Coronary artery (tissue), 2 donors: ENCODE results near the gene ATF7IP.

Experiments
- DNase-seq: peaks from one replicate; pipeline ENCODE4 v3.0.0-alpha.2; 2017; ENCODE audit warnings: low spot score
- H3K27ac ChIP-seq, 2 donors: fragments of 200-600 bp; sonication (generic); one replicate each; pipeline ENCODE4 v1.5.1; 2016 to 2019
- H3K4me3 ChIP-seq: fragments of 200-600 bp; sonication (generic); 2 replicates; pipeline ENCODE4 v1.5.1; 2016; ENCODE audit warnings: mild to moderate bottlenecking, moderate library complexity
- TF ChIP-seq, protein P1 (sequence below): fragments of 200-600 bp; sonication (generic); IDR thresholded peaks from one replicate; pipeline ENCODE4 v1.5.1; 2019; ENCODE audit warnings: antibody characterized with exemption

The ATF7IP gene

DNA sequence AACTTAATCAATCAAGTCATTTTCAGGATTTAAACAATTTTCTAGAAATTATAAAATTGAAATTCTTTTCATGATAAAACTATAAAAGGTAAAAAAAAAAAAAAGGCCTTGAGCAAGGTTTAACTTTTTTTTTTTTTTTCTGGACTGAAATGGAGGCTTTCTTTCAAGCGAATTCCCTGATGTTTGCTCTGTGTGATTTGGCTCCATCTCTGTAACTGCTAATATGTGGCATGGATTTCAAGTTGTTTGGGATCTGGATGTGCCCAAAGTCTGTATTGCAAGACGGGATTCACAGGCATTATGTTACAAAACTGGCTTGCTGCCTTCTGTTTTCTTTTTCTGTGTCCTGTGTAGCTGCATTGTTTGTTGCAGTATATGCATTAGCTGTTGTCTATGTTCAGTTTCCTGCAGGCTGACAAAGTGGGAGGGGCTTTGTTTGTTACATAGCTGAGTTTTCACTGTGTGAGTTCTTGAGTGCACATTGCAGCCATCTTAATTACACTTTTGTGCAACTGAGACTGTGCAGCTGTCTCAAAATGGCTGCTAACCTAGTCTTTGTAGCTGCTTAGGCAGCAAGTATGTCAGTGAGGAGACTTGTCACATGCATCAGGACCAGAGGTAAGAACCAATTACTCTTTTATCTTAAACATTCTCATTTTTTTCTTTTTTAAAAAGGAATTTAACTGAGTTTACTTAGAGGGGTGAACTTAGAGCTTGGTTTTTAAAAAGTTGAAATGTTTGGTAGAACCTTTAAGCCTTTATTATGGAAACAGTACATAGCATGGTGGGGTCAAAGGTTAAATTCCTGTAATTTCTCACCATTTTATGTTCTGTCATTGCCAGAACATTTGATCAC is 19.5 kb downstream of the ATF7IP start:
- TF ChIP-seq, protein P1, sequence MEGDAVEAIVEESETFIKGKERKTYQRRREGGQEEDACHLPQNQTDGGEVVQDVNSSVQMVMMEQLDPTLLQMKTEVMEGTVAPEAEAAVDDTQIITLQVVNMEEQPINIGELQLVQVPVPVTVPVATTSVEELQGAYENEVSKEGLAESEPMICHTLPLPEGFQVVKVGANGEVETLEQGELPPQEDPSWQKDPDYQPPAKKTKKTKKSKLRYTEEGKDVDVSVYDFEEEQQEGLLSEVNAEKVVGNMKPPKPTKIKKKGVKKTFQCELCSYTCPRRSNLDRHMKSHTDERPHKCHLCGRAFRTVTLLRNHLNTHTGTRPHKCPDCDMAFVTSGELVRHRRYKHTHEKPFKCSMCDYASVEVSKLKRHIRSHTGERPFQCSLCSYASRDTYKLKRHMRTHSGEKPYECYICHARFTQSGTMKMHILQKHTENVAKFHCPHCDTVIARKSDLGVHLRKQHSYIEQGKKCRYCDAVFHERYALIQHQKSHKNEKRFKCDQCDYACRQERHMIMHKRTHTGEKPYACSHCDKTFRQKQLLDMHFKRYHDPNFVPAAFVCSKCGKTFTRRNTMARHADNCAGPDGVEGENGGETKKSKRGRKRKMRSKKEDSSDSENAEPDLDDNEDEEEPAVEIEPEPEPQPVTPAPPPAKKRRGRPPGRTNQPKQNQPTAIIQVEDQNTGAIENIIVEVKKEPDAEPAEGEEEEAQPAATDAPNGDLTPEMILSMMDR = no peak
- peak overlapping the region; percentile 34 to 53 for H3K27ac ChIP-seq
- no peak for DNase-seq
- peak overlapping the region; percentile 42 for H3K4me3 ChIP-seq

DNA sequence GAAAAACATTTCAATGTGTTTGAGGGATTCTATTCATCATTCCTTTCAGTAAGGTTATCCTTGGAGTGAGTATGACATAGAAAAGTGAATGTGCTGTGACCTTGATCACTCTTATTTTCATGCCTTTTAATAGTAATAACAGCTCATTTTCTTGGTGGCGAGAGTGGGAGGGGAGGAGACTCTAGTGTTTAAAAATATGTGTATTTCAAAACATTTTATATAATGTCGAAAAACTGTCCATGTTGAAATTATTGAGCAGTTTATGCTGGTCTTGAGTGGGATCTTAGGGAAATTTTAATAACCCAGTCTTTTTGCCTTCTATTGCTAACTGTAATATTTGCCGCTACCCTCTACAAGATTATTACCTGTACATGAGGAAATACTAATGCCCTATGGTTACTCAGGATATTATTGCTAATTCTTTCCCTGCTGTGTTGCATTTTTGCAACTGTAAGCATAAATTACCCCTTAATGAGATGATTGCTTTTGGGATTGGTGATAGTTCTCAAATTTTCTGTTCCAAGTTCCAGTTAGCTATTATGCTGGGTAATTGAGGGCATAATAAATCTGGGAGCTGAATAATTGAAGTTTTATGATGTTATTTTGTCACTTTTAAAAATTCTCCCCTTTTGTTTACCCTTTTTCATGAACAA is 21.9 kb downstream of the ATF7IP start:
- Histone ChIP-seq H3K27ac (no peak overlapping the region), H3K4me3 (no peak overlapping the region)
- DNase-seq = no peak
- TF ChIP-seq, protein P1 = no peak

DNA sequence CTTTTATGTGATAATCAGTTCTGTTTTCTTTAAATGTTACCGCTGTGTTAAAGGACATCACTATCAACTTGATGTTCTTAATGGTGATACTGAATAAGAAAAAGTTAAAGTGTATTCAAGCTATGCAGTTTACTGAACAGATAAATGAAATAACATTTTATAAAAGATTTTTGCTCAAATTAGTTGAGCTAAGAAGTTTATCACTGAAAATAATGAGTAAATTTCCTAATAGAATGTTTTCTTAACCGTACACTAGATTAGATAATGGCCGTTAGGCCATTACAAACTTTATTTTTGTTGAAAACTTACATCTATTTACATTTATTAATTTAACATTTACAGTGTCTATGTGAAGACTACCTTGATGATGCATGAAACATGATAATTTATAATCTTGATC is 25.0 kb downstream of the ATF7IP start:
- DNase-seq = no peak
- H3K4me3 ChIP-seq = peak overlapping the region; percentile 47
- H3K27ac ChIP-seq = peak overlapping the region; percentile 1 to 65
- TF ChIP-seq, protein P1 = no peak

DNA sequence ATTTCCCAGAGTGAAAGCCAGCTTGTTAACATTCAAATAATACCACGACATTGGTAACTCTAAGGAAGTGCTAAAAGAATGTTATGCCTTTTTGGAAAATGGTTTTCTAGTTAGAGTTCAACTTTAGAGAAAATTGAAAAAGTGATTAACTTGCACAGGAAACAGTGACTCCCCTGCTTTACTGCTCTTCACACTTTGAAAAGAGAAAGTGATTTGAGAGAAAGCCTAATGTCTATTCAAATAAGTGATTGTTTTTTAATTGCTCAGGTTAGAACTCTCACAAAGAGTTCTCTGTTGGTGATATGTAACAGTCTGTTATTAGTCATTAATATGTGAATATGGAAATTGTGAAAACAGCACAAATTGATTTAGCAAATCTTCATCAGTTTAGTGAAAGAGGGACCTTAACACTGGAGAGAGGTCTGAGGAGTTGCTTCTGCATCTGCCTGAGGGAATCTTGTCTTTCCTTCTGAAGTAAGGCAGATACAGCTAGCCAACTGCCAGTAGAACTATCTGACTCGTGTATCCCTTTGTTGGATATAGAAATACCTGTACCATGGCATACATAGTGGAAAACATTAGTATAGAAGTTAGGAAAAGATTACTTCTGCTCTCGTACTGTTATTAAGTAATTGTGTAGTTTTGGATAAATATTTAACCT is 25.5 kb downstream of the ATF7IP start:
- H3K4me3 ChIP-seq = peak overlapping the region; percentile 47
- H3K27ac ChIP-seq = peak overlapping the region; percentile 1 to 65

DNA sequence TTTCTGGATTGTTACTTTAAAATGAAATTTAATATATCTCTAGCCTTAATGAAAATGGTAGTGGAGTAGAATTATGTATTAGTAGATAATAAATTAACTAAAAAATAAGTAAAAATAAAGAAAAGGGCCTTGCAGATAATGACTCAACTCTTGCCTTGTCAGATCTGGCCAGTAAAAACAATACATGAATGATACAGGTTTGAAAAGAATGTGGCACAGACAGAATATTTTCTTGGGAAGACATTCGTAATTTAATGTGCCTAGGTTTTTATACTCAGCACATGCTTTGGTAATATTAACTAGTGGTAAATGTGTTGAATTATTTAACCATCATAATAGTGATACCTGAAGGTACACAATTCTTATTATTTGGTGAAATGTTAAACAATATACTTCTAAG is 28.3 kb downstream of the ATF7IP start:
- H3K27ac ChIP-seq = peak overlapping the region; percentile 60 to 63
- no peak for DNase-seq
- peak overlapping the region; percentile 55 for H3K4me3 ChIP-seq
- TF ChIP-seq, protein P1 = no peak

More for the DNA sequence above, 25.5 kb downstream of the ATF7IP start:
- DNase-seq = no peak
- TF ChIP-seq, protein P1 = no peak

DNA sequence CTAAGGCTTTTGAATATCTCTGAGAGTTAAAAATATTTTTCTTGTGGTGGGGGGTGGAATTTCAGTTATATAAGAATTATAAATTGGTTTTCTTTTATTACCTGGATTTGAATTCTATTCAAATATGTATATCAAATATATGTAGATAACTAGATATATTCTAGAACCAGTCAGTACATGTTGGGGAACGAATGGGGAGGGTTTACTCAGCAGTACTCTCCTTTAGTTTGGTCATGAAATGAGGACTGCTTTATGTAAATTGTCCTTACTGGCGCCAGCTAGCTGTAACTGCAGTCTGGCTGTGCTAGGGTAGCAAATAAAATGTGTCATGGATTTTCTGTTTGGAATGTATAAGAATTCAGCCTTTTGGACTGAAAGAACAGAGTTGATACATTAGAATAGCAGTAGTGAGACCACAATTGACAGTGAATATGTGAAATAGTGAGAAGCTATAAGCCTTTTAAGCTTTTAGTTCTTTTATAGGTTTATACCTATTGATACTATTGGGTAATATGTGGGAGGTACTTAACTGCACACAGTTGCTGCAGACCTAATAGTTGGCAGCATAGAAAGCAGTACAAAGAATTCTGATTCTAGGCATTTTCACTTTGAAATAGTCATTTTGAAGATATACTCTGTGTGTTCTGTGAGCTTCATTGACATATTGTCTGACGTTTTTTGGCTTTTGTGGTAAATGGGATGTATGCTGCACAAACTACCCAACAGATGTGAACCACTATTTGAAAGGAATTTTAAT is 29.0 kb downstream of the ATF7IP start:
- DNase-seq = no peak

More for the DNA sequence above, 29.0 kb downstream of the ATF7IP start:
- peak overlapping the region; percentile 55 for H3K4me3 ChIP-seq
- TF ChIP-seq, protein P1 = no peak
- H3K27ac ChIP-seq = peak overlapping the region; percentile 60 to 63
